Activated CD4-positive, alpha-beta T cell treated with anti-CD3 and anti-CD28 coated beads, Interleukin-2, amount 50 U/mL, for 48 hours (primary cell): ENCODE data around the gene S1PR5.
A peak's percentile ranks its signal among the peaks of the same experiment; 100 is the strongest.

Experiments
- DNase-seq, 2 experiments: peaks; one replicate each; pipeline ENCODE4 v3.0.0-alpha.2; 2020

S1PR5 gene

DNA sequence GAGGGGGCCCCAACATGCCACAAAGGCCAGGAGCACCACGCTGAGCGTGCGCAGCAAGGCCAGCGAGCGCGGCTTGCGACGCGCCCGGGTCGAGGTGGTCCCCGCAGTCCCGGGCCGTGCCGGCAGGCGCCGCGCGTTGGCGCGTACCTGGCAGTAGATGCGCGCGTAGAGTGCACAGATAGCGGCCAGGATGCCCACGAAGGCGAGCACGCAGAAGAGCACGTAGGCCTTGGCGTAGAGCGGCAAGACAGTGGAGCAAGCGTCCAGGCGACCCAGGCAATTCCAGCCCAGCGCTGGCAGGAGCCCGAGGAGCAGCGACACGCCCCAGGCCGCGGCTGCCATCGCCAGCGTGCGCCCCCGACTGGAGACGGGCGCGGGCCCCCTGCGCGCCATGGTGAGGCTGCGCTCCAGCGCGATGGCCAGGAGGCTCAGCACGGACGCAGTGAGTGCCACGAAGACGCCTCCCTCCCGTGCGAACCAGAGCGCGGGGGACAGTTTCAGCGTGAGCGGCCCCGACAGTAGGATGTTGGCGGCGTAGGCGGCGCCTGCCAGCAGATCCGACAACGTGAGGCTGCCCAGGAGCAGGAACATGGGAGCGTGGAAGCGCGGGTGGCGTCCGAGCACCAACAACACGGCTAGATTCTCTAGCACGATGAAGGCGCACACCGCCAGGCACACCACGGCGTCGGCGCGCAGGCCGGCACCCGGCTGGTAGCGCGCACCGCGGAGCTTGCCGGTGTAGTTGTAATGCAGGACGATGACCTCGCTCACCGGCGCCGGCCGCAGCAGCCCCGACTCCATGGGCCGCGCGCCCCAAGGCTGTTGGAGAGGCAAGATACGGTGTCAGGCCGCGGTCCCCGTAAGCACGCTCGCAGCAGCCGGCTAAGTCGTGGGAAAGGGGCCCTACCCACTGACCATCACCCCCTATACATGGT lies 2.8 kb downstream of the S1PR5 start:
- DNase-seq = peak; percentile 33 to 45

GRCh38 chr19:10513223-10513622 lies 4.0 kb downstream of the S1PR5 start:
- no peak for DNase-seq

DNA sequence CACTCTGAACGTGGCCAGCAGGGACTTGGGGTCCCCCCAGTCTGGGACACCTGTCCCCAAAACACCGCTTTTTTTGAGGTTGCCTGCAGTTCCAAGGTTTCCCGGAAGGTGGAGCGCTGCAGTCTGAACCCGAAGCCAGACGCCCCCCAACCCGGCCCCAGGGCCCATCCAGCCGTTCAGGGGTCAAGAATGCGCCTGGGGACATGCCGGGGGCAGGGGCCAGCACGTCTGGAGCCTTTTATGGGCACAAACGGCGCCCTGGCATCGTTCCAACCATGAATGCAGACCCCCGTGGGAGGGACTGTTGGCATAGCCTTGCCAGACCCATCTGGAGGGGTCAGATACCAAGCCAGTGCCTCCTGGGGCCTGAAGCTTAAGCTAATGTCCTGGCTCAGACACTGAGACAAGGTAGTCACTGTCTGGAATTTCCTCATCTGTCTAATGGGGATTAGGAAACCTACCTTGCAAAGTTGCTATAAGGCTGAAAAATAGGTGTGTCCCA lies 6.9 kb downstream of the S1PR5 start:
- peak; percentile 71 to 76 for DNase-seq

DNA sequence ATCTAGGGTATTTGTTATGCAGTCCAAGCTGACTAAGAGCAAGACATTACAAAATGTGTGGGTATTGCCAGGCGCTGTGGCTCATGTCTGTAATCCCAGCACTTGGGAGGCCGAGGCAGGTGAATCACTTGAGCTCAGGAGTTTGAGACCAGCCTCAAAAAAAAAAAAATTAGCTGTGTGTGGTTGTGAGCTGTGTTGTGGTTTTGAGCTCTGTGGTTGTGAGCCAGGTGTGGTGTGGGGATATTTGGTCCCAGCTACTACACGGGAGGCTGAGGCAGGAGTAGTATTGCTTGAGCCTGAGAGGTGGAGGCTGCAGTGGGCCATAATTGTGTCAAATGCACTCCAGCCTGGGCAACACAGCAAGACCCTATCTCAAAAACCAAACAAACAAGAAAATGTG lies 8.5 kb downstream of the S1PR5 start:
- DNase-seq = peak; percentile 25 to 59

DNA sequence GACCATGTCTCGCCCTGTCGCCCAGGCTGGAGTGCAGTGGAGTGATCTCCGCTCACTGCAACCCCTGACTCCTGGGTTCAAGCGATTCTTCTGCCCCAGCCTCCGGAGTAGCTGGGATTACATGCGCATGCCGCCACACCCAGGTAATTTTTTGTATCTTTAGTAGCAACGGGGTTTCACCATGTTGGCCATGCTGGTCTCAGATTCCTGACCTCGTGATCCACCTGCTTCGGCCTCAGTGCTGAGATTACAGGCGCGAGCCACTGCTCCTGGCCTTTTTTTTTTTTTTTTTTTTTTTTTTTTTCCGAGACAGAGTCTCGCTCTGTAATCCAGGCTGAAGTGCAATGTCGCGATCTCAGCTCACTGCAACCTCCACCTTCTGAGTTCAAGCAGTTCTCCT lies 9.2 kb downstream of the S1PR5 start:
- DNase-seq = no peak

DNA sequence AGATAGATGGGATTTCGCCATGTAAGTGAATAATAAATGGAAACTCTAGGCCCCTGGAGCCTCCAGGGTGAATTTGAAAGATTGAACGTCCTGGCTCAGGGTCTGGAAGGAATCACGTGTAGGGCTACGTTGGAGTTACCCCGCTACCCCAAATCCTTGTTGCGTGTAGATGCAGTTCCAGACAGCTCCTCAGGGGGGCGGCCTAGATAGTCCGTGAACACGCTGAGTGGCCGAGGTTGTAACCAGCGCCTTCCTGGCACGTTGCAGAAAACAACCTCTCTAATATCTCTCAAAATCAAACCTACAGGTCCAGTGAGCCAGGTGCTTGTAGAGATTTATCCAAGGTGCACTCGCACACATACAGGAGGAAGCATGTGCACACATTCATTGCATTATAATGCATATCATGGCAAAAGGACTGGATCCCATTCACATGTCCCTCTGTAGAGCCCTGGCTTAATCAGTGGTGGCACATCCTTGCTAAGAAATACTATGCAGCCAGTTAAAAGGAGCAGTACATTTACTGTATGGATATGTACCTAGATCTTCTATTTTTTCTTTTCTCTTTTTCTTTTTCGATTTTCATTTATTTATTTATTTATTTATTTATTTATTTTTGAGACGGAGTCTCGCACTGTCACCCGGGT lies 11.5 kb downstream of the S1PR5 start:
- DNase-seq = peak; percentile 92 to 93

GRCh38 chr19:10503002-10503789 lies 14.1 kb downstream of the S1PR5 start, which contains the start of gene KEAP1:
KEAP1 (minus strand) TSS chr19:10503356; CDS start chr19:10500033, 3,323 bp downstream.
- DNase-seq = peak; percentile 49 to 53

DNA sequence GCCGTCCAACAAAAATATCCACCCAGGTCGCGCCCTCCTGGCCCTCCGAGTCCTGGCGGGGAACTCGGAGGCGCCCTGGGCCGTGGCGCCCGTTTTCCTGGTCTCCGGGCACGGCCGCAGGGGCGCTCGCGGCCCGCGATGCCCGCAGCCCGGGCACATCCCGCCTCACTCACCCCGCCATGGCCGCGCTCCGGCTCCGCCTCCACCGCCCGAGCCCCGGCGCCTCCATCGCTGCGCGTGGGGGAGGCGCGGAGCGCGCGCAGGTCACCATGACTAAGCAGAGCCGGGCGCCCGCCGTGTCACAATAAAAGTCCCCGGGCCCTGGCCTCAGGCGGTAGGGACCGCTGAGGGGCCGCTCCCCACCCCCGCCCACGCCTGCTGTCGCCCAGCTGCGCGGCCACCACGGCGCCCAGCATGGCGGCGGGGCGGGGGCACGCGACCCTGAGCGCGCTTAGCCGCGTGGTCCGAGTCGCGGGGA lies 14.7 kb downstream of the S1PR5 start:
- peak; percentile 90 to 93 for DNase-seq

GRCh38 chr19:10501971-10502523 lies 15.2 kb downstream of the S1PR5 start:
- peak; percentile 65 to 66 for DNase-seq

DNA sequence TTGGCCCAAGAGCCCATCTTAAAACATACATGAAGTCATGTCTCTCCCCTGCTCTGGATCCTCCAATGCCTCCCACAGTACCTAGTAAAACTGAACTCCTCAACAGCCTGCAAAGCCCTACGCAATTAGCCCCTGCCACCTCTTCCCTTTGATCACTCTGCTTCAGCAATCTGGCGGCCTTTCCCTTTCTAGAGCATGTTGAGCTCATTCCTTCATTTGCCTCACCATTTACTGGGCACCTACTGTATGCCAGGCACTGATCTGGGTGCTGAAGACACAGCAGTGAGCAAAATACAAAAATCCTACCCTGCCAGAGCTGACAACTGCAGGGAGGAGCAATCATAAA lies 17.0 kb downstream of the S1PR5 start:
- DNase-seq = no peak

- DNase-seq = no peak
Measured at GRCh38 chr19:10499550-10500246, 17.5 kb downstream of the S1PR5 start.

DNA sequence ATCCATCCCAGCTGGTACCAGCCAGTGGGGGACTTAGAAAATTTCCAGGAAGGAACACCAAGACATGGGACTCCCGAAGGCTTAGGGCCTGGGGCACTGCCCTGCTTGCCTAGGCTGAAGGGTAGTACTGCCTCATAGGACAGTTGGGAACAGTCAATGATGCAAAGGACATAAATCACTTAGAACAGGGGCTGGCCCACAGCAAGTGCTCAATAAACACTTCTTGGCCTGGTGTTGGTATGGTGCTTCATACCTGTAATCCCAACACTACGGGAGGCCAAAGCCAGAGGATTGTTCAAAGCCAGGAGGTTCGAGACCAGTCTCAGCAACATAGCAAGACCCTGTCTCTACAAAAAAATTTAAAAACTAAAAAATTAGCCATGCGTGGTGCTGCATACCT lies 19.9 kb downstream of the S1PR5 start:
- DNase-seq = no peak

DNA sequence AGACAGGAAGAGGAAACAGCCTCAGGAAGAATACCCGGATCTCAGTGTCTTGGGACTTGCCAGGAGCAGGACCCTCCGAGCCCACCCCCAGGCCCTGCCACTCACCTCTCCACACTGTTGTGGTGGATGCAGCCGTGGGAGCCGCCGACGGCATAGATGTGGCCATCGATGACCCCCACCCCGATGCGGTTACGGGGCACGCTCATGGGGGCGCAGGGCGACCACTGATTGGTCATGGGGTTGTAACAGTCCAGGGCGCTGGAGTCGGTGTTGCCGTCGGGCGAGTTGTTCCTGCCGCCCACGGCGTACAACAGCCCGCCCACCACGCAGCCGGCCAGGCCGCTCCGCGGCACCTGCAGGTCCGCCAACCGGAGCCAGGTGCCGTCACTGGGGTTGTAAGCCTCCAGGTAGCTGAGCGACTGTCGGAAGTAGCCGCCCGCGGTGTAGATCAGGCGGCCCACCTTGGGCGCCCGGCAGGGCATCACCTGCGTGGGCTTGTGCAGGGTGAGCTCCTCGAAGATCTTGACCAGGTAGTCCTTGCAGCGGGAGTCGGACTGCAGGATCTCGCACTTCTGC lies 25.7 kb downstream of the S1PR5 start:
- no peak for DNase-seq

DNA sequence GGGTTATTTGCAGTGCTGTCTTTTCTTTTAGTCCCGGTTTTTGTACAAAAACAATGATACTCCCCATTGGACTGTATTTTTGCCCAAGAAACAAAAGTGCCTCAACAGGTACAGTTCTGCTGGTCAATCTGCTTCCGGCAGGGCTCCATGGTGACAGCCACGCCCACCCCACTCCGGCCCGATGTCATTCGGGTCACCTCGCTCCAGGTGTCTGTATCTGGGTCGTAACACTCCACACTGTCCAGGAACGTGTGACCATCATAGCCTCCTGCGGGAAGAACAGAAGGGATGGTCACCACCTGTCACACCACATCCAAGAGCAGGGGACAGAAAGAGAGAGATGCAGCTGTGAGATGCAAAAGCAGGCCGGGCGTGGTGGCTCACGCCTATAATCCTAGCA lies 30.7 kb downstream of the S1PR5 start:
- no peak for DNase-seq

DNA sequence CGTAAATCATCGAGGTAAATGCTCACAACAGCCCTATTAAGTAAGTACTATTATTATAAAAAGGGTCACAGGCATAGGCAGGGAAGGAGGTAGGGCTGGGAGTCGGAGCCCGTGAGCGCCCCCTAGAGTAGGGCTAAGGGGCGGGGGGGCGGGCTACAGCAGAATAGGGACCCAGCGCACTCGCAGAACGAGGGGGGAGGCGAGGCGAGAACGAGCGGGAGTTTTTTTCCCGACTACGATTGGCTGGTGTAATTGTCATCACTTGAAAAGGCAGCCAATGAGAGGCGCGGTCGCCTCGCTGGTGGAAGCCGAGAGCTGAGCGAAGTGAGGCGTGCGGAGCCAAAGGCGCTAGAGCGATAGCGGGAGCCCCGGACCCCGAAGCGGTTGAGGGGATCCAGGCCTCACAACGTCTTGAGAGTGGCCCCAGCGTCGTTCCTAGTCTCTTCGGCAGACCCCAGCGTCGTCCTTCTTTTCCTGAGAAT lies 38.3 kb downstream of the S1PR5 start:
- DNase-seq = peak; percentile 88 to 91

DNA sequence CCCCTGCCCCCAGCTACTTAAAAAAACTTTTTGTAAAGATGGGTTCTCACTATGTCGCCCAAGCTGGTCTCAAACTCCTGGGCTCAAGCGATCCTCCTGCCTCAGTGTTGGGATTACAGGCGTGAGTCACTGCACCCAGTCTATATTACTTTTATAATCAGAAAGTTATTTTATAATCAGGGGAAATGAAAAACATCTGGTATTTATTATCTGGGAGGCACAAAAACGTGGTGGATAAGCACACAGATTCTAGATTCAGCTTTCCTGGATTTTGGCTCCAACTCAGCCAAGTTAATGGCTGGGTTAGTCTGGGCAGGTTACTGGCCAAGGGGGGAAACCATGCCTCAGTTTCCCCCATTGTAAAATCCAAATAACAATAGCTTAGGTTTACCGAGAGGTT lies 38.8 kb downstream of the S1PR5 start:
- DNase-seq = no peak

GRCh38 chr19:10474962-10475451 lies 42.2 kb downstream of the S1PR5 start:
- DNase-seq = no peak

GRCh38 chr19:10473192-10473591 lies 44.1 kb downstream of the S1PR5 start:
- DNase-seq = no peak

DNA sequence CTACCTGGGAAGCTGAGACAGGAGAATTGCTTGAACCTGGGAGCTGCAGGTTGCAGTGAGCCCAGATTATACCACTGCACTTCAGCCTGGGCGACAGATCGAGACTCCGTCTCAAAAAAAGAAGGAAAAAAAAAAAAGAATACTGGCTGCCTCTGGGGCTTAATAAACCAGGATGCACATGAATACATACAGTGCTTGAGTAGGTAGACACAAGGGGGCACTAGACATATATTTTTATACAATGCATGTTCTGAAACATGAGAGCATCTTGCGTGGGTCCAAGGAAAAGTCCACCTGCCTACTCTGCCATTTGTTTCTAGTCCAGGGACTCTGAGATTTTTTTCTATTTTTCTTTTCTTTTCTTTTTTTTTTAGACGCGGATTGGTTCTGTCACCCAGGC lies 45.3 kb downstream of the S1PR5 start:
- DNase-seq = no peak

DNA sequence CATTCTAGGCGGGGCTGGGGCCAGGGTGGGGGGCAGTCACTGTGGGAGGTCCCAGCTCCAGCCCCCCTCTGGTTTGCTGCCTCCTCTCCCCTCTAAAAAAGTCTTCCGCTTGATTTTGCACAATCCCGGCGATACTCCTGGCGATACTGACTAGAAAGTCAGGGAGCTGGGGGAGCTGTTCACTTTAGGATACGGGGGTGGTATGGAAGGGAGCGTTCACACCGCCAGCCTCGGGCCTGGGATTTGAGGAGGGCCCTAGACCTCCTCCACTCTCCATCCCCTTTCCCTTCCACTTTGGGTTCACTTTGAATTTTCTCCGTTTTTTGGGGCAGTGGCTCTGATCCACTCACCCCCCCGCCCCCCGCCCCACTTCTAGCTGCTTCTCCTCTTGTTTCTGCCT lies 49.1 kb downstream of the S1PR5 start:
- DNase-seq = no peak

DNA sequence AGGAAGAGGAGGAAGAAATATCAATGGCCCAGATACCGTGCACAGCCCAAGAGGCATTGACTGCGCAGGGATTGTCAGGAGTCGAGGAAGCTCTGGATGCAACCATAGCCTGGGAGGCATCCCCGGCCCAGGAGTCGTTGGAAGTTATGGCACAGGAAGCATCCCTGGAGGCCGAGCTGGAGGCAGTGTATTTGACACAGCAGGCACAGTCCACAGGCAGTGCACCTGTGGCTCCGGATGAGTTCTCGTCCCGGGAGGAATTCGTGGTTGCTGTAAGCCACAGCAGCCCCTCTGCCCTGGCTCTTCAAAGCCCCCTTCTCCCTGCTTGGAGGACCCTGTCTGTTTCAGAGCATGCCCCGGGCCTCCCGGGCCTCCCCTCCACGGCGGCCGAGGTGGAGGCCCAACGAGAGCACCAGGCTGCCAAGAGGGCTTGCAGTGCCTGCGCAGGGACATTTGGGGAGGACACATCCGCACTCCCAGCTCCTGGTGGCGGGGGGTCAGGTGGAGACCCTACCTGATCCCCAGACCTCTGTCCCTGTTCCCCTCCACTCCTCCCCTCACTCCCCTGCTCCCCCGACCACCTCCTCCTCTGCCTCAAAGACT lies 50.0 kb downstream of the S1PR5 start:
- DNase-seq = no peak
